Stimulated activated CD4-positive, alpha-beta T cell treated with anti-CD3 and anti-CD28 coated beads, Interleukin-15, amount 100 ng/mL, for 48 hours (primary cell): ENCODE results near the gene GMPPA.

Experiments
- DNase-seq, 2 donors: peaks; one replicate each; pipeline ENCODE4 v3.0.0-alpha.2; 2020; ENCODE audit warnings: low read depth in 2 of 2

The GMPPA gene

GRCh38 chr2:219522111-219523030, 23.7 kb downstream of the GMPPA start:
- DNase-seq: no peak

- no peak for DNase-seq
These were observed 24.5 kb downstream of the GMPPA start for GRCh38 chr2:219523031-219523671.

- no peak for DNase-seq
These were observed 26.1 kb downstream of the GMPPA start for GRCh38 chr2:219524817-219525216.

GRCh38 chr2:219525533-219526232, 27.0 kb downstream of the GMPPA start:
- DNase-seq: no peak

GRCh38 chr2:219526320-219527075, 27.8 kb downstream of the GMPPA start:
- DNase-seq: no peak

- no peak for DNase-seq
These were observed 28.3 kb downstream of the GMPPA start for GRCh38 chr2:219527076-219527394.

- no peak for DNase-seq
These were observed 28.8 kb downstream of the GMPPA start for GRCh38 chr2:219527472-219527871.

- peak; percentile 72 to 80 for DNase-seq
These were observed 31.6 kb downstream of the GMPPA start for GRCh38 chr2:219530048-219530963.

GRCh38 chr2:219531639-219532377, 33.1 kb downstream of the GMPPA start:
- no peak for DNase-seq

GRCh38 chr2:219532378-219532649, 33.6 kb downstream of the GMPPA start:
- no peak for DNase-seq

- DNase-seq: no peak
These were observed 35.4 kb downstream of the GMPPA start for GRCh38 chr2:219533930-219534661.

- DNase-seq: no peak
These were observed 37.7 kb downstream of the GMPPA start for GRCh38 chr2:219536425-219536824.

- DNase-seq: no peak
These were observed 38.3 kb downstream of the GMPPA start for GRCh38 chr2:219536967-219537366.

- DNase-seq: no peak
These were observed 39.2 kb downstream of the GMPPA start for GRCh38 chr2:219537657-219538488.

- DNase-seq: no peak
These were observed 39.8 kb downstream of the GMPPA start for GRCh38 chr2:219538504-219538951.

GRCh38 chr2:219538956-219539788, 40.5 kb downstream of the GMPPA start:
- no peak for DNase-seq

GRCh38 chr2:219539926-219540678, 41.4 kb downstream of the GMPPA start:
- no peak for DNase-seq
